H54 (cell line): ENCODE results near the gene RASGRF1.
"Not testable (repeated sequence)": the region's sequence is repeated elsewhere in the genome, so short reads cannot be mapped to it uniquely, and the experiment has no call there.

Experiments
- DNase-seq: peaks from one replicate; pipeline ENCODE4 v3.0.0; 2011; ENCODE audit warnings: low spot score, mixed read lengths; ENCODE audit not compliant: insufficient read length
- FAIRE-seq: peaks from 3 replicates; lab custom pipeline; 2011; peaks lifted over from hg19 to GRCh38; lab: Jason Lieb, UNC
- POLR2A ChIP-seq: IDR thresholded peaks from 2 replicates; pipeline ENCODE4 v1.6.1; 2011; ENCODE audit warnings: low read depth, mild to moderate bottlenecking, low read length

Gene RASGRF1

GRCh38 chr15:79009379-79009778, 81.2 kb downstream of the RASGRF1 start:
- DNase-seq = no peak
- no peak for TF ChIP-seq POLR2A
- no peak for FAIRE-seq

- FAIRE-seq (no peak), DNase-seq (no peak)
- no peak for TF ChIP-seq POLR2A
Observed at GRCh38 chr15:79008659-79009058, 81.9 kb downstream of the RASGRF1 start.

GRCh38 chr15:79007066-79007465, 83.5 kb downstream of the RASGRF1 start:
- no peak for TF ChIP-seq POLR2A
- DNase-seq (no peak), FAIRE-seq (no peak)

GRCh38 chr15:79006071-79006470, 84.5 kb downstream of the RASGRF1 start:
- no peak for TF ChIP-seq POLR2A
- no peak for DNase-seq

GRCh38 chr15:79004336-79004735, 86.2 kb downstream of the RASGRF1 start:
- FAIRE-seq (no peak), DNase-seq (peak; percentile 26)
- no peak for TF ChIP-seq POLR2A

More at GRCh38 chr15:79006071-79006470, 84.5 kb downstream of the RASGRF1 start:
- FAIRE-seq = no peak

GRCh38 chr15:79003896-79004295, 86.7 kb downstream of the RASGRF1 start:
- no peak for FAIRE-seq
- no peak for DNase-seq
- TF ChIP-seq POLR2A = no peak

- DNase-seq = peak; percentile 44
- FAIRE-seq = no peak
- TF ChIP-seq POLR2A = no peak
Observed at GRCh38 chr15:79003301-79003700, 87.3 kb downstream of the RASGRF1 start.

- no peak for TF ChIP-seq POLR2A
- no peak for FAIRE-seq
- DNase-seq = peak; percentile 38
Observed at GRCh38 chr15:79002581-79002980, 88.0 kb downstream of the RASGRF1 start.

GRCh38 chr15:78999636-79000035, 90.9 kb downstream of the RASGRF1 start:
- no peak for FAIRE-seq
- no peak for DNase-seq
- no peak for TF ChIP-seq POLR2A

- no peak for TF ChIP-seq POLR2A
- no peak for DNase-seq
- no peak for FAIRE-seq
Observed at GRCh38 chr15:78998526-78998925, 92.1 kb downstream of the RASGRF1 start.

GRCh38 chr15:78997981-78998499, 92.5 kb downstream of the RASGRF1 start:
- DNase-seq = no peak
- FAIRE-seq = no peak
- TF ChIP-seq POLR2A = no peak

GRCh38 chr15:78996894-78997275, 93.7 kb downstream of the RASGRF1 start:
- DNase-seq = peak; percentile 31
- FAIRE-seq = no peak
- no peak for TF ChIP-seq POLR2A

- FAIRE-seq (no peak), DNase-seq (no peak)
- TF ChIP-seq POLR2A = no peak
Observed at GRCh38 chr15:78995921-78996893, 94.4 kb downstream of the RASGRF1 start.

GRCh38 chr15:78995161-78995560, 95.4 kb downstream of the RASGRF1 start:
- DNase-seq, FAIRE-seq: not testable (repeated sequence)
